Activated CD8-positive, alpha-beta memory T cell treated with anti-CD3 and anti-CD28 coated beads, Interleukin-2, amount 50 U/mL, for 48 hours (primary cell): Measurements from ENCODE around the gene ACAD11.
"Not testable (repeated sequence)": the region's sequence is repeated elsewhere in the genome, so short reads cannot be mapped to it uniquely, and the experiment has no call there.

ENCODE experiments used
- DNase-seq: peaks from one replicate; pipeline ENCODE4 v3.0.0-alpha.2; 2020

The ACAD11 gene

DNA sequence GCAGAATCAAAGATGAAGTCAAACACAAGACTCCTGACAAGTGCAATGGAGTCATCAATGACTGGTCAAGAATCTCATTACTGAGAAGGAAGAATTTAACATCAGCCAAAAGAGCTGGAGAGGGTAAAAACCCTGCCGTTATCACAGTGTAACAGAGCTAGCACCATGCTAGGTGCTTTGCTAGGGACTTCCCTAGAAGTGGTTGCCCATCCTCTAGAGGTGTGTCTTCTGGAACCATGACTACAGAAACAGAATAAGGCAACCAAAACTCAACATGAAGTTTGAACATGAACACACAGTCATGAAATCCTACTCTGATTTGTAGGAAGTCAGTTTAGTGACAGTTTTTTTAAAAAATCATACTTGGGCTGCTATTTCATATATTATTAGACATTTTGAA, 9.5 kb downstream of the ACAD11 start:
- no peak for DNase-seq

DNA sequence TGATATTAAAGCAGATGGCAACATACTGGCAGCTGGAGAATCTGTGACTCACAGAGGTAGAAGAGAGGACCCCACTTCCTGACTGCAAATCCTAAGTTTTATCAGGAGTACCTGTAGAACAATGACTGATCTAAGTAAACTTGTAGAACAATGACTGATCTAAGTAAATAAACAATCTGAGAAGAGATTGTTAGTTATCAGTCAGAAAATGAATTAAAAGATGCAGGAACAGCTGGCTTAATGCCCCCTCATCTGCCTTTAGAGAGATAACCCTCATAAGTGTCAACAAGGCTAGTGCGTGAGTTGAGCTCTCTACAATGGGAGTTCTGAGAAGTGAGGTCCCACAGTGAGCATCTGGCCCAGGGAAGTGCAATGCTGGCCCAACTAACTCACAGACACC, 14.6 kb downstream of the ACAD11 start:
- no peak for DNase-seq

GRCh38 chr3:132643366-132643765, 16.2 kb downstream of the ACAD11 start:
- no peak for DNase-seq

DNA sequence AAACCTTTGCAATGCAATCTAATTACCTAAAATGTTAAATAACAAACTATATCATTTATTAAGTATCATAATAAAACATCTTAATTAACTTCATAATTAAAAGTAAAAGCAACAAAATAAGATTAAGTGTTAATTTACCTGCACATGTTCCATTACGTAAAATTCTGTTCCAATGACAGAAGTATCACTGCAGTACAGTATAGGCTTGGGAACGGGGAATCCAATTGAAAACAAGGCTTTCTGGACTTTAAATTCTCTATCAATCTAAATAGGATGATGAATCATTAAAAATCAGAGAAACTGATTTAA, 17.1 kb downstream of the ACAD11 start:
- no peak for DNase-seq

DNA sequence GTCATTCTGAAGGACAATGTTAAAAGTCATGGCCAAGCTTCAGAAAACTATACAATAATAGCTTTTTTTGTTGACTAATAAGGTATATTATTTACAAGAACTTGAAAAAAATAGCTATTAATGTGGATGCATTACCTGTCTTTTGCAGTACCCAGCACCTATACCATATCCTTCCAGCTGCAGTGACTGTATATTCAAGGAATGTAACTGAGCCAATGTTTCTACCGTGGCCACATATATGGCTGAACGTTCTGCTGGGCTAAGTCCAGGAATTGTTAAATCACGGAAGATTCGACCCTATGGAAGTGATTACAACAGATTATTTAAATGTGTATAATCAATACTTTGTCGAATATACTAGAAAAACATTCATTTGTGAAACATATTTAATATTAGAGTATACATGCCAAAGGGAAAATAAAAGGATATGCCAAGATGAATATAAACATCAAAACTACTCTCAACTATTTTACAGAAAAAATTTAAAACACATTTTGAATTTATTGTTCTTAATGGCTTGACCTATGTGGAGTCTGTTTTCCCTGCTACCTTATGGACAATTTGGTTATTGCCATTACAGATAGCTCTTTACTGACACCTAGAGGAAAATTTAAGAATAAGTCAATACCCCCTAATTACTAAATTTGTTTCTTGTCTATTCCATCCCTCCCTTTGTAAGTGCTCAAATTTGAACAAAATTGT, 17.6 kb downstream of the ACAD11 start:
- no peak for DNase-seq

GRCh38 chr3:132641427-132641826, 18.2 kb downstream of the ACAD11 start:
- DNase-seq, result not testable (repeated sequence)

GRCh38 chr3:132638706-132639105, 20.9 kb downstream of the ACAD11 start:
- no peak for DNase-seq

- DNase-seq, result no peak
Observed at GRCh38 chr3:132637590-132637989, 22.0 kb downstream of the ACAD11 start.

DNA sequence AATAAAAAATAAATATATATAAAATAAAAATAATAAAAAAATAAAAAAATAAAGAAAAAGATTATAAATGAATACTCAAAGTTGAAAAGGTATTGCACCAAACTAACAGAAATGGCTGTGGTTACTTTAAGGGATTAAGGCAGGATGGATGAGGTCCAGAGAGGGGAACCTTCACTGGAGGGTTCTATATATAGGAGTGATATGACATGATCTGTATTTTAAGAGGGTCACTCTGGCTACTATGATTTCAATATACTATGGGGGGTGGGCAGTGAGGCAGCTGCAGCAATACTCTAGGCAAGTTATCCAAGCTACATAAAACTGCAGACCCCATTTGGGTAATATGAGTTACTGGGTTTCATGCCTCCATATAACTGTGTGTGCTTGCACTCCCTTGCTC, 24.6 kb downstream of the ACAD11 start:
- no peak for DNase-seq

DNA sequence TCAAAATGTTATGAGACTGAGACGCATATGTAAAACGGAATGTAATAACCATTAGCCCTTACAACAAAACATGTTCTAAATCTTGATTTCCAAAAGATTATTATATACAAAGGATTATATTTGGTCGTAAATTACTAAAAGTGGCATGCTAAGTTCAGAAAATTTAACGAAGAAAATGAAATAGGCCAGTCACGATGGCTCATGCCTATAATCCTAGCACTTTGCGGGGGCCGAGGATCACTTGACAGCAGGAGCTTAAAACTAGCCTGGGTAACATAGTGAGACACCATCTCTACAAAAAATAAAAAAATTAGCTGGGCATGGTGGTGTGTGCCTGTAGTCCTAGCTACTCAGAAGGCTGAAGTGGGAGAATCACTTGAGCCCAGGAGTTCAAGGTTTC, 29.0 kb downstream of the ACAD11 start:
- DNase-seq, result no peak

DNA sequence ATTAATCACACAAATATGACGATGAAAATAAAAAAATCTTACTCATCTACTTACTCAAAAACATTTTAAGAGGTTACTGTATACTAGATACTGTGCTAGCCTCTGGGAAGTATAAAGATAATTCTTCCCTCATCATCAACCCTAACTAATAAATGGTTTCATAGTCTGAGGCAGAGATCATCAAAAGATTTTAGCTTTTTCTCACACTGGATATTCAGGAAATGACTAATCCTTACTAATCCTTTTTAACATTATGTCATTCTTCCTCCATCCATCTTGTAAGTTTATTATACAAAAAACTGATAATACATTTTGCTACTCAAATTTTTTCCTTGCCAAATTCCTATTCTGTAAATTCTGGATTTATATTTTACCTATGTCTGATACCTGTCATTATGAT, 29.7 kb downstream of the ACAD11 start:
- no peak for DNase-seq

DNA sequence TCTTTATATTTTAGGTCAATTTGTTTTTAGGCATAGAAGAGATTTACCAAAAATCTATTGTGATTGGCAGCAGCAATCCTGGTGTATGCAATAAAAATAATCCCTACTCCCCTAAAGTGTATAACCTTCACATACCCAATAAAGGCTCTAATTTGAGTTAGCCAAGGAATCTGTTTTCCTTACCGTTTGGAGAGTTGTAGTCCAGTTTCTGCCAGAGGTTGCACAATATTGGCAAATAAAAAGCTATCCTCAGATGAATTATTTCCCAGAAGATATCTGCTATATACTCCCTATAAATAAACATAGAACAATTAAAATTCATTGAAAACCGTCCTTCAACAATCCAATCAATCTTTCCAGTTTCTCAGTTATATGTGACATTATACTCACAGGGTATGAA, 31.5 kb downstream of the ACAD11 start:
- no peak for DNase-seq

- DNase-seq, result no peak
Observed at GRCh38 chr3:132626955-132627354, 32.7 kb downstream of the ACAD11 start.

GRCh38 chr3:132625613-132626012, 34.0 kb downstream of the ACAD11 start:
- DNase-seq, result no peak

GRCh38 chr3:132624790-132625189, 34.8 kb downstream of the ACAD11 start:
- no peak for DNase-seq

DNA sequence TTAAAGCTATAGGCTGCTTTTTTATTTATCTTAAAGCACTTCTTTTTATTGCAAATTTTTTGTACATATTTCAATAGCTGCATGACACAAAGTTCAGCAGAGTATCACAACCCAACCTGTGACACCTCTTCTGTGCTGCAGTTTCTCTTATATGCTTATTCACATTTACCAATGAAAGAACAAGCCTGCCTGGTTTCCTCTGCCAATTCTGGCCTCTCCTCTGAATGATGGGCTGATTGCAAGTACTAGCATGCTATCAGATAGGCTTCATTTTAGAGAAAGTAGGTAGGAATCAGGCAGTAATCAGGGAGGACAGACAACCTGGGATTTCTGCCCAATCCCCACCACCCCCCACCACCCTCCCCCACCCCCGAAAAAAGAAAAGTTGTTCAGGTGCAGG, 36.0 kb downstream of the ACAD11 start:
- DNase-seq, result no peak

- no peak for DNase-seq
Observed at GRCh38 chr3:132622761-132623160, 36.8 kb downstream of the ACAD11 start.

DNA sequence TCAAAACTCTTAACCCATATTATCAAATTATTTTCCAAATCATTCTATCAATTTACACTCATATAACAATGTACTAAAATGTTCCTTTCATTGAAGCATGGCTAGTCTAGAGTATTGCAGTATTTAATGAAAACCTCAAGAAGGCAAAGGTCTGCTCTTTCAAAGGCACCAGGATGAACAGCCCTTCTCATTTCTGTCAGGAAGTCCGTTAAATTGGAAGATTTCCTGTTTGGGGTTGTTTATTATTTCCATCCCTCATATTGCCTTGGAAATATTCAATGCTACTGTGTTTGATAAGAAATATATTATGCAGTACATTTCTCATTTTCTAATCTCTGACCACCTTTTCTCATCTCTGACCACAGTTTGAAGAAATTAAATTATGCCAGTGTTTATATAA, 37.5 kb downstream of the ACAD11 start:
- no peak for DNase-seq

DNA sequence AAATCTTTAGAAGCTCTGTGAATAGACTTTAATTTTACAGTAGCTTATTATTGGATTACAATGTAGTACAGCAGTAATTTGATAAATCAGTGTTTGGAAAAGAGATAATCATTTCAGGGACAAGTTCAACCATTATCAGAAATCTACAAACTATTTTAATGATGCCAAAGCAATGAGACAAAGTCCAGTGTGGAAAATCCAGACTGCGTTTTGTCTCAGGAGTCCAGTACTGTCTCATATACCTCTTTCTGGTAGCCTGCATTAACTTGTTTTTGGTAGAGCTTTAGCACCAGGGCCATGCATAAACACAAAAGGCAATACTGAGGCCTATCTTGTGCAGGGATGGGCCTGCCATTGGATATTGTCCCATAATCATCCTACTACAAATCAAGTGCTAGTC, 42.8 kb downstream of the ACAD11 start:
- DNase-seq, result no peak

- DNase-seq, result no peak
Observed at GRCh38 chr3:132615881-132616280, 43.7 kb downstream of the ACAD11 start.

DNA sequence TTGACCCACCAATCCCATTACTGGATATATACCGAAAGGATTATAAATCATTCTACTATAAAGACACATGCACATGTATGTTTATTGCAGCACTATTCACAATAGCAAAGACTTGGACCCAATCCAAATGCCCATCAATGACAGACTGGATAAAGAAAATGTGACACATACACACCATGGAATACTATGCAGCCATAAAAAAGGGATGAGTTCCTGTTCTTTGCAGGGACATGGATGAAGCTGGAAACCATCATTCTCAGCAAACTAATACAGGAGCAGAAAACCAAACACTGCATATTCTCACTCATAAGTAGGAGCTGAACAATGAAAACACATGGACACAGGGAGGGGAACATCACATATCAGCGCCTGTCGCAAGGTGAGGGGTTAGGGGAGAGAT, 44.3 kb downstream of the ACAD11 start:
- not testable (repeated sequence) for DNase-seq

DNA sequence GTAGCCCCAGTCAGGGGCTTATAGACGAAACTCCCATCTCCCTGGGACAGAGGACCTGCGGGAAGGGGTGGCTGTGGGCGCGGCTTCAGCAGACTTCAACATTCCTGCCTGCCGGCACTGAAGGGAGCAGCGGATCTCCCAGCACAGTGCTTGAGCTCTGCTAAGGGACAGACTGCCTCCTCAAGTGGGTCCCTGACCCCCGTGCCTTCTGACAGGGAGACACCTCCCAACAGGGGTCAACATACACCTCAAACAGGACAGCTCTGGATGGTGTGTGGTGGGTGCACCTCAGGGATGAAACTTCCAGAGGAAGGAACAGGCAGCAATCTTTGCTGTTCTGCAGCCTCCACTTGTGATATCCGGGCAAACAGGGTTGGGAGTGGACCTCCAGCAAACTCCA, 53.0 kb downstream of the ACAD11 start:
- DNase-seq, result not testable (repeated sequence)

- no peak for DNase-seq
Observed at GRCh38 chr3:132606085-132606484, 53.5 kb downstream of the ACAD11 start.

DNA sequence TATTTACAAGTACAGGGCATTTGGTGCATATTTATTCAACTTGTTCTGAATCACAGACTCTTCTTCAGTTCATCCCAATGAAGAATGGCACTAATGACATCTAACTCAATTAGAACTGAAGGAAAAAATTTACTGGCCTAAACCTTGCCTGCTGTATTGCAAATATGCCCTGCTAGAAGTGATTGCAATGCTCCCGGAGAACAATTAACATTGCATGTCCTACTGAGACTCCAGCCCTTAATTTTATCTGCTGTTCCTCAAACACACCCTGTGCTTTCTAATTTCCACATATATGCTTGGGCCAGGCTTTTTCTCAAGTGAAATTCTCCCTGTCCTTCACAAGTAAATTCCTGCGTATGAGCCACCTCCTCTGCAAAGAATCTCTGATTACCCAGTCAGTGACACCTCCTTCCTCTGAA, 54.2 kb downstream of the ACAD11 start:
- DNase-seq, result no peak

- DNase-seq, result not testable (repeated sequence)
Observed at GRCh38 chr3:132600614-132601013, 59.0 kb downstream of the ACAD11 start.

DNA sequence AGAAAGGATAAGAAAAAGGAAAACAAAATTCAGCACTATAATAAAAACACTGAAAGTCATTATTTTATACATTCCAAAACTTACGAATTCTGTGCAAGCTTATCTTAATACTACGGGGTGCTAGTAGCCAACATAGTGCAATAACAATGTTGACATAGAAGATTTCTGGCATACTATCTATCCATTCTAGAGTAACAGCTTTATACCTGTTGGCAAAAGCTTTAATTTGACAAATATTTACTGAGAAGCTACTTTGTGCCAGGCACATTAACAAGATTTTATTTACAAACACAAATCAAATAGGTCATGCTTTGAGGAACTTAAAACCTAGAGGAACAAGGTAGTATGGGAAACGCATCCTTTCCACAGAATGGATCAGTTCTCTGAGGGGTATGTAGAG, 61.4 kb downstream of the ACAD11 start:
- no peak for DNase-seq
